Brain microvascular endothelial cell (primary cell): ENCODE results near the gene DSG4.

ENCODE experiments used
- DNase-seq: peaks from one replicate; pipeline ENCODE4 v3.0.0-alpha.2; 2020
- H3K27ac ChIP-seq: fragments of 250-450 bp; sonication (Bioruptor Pico); 2 replicates; pipeline ENCODE4 v1.5.1; 2020; ENCODE audit warnings: mild to moderate bottlenecking, moderate library complexity
- H3K27me3 ChIP-seq: fragments of 250-450 bp; sonication (Bioruptor Pico); replicated peaks from 2 replicates; pipeline ENCODE4 v1.5.1; 2020; ENCODE audit warnings: mild to moderate bottlenecking
- H3K36me3 ChIP-seq: fragments of 250-450 bp; sonication (Bioruptor Pico); replicated peaks from 2 replicates; pipeline ENCODE4 v1.5.1; 2020; ENCODE audit warnings: mild to moderate bottlenecking
- H3K4me3 ChIP-seq: 2 replicates; pipeline ENCODE4 v1.5.1; 2011; ENCODE audit warnings: low read depth, mild to moderate bottlenecking, control low read depth, low read length, moderate library complexity
- in situ Hi-C: cut with HindIII; loops from 2 replicates; pipeline ENCODE4 v1.10.0; 2017; ENCODE audit warnings: low sequenced_read_pairs, low pct_ligation_motif_present
- TF ChIP-seq, protein P1 (sequence below): IDR thresholded peaks from 2 replicates; pipeline ENCODE4 v1.5.1; 2011; ENCODE audit warnings: low read depth, mild to moderate bottlenecking, moderate library complexity, low read length, control low read depth, inconsistent platforms; ENCODE audit errors: missing control alignments

DSG4 gene

GRCh38 chr18:31386741-31387140, 10.2 kb downstream of the DSG4 start:
- TF ChIP-seq, protein P1, sequence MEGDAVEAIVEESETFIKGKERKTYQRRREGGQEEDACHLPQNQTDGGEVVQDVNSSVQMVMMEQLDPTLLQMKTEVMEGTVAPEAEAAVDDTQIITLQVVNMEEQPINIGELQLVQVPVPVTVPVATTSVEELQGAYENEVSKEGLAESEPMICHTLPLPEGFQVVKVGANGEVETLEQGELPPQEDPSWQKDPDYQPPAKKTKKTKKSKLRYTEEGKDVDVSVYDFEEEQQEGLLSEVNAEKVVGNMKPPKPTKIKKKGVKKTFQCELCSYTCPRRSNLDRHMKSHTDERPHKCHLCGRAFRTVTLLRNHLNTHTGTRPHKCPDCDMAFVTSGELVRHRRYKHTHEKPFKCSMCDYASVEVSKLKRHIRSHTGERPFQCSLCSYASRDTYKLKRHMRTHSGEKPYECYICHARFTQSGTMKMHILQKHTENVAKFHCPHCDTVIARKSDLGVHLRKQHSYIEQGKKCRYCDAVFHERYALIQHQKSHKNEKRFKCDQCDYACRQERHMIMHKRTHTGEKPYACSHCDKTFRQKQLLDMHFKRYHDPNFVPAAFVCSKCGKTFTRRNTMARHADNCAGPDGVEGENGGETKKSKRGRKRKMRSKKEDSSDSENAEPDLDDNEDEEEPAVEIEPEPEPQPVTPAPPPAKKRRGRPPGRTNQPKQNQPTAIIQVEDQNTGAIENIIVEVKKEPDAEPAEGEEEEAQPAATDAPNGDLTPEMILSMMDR, result no peak
- in situ Hi-C loops, result no loop called here

DNA sequence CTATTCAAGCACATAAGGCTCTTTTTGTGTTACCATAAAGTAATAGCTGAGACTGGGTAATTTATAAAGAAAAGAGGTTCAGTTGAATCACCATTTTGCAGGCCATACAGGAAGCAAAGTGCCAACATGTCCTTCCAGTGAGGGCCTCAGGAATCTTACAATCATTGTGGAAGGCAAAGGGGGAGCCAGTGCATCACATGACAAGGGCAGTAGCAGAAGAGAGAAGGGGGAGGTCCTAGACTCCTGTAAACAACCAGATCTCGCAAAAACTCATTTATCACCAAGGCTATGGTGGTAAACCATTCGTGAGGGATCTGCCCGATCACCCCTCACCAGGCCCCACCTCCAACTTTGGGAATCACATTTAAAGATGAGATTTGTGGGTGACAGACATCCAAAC, 16.7 kb downstream of the DSG4 start:
- Histone ChIP-seq H3K27ac (no peak overlapping the region), H3K4me3 (no peak overlapping the region), H3K27me3 (no peaks in the 10 kb centered on the region), H3K36me3 (no peaks in the 10 kb centered on the region)
- in situ Hi-C loops, result no loop called here
- TF ChIP-seq, protein P1, result no peak
- no peak for DNase-seq

More at GRCh38 chr18:31386741-31387140, 10.2 kb downstream of the DSG4 start:
- Histone ChIP-seq H3K4me3 (no peak overlapping the region), H3K36me3 (no peaks in the 10 kb centered on the region), H3K27ac (no peak overlapping the region), H3K27me3 (no peaks in the 10 kb centered on the region)
- DNase-seq, result no peak

GRCh38 chr18:31396796-31397612, 20.4 kb downstream of the DSG4 start:
- TF ChIP-seq, protein P1, result no peak
- Histone ChIP-seq H3K27ac (no peak overlapping the region), H3K4me3 (no peak overlapping the region), H3K36me3 (no peaks in the 10 kb centered on the region), H3K27me3 (no peaks in the 10 kb centered on the region)
- in situ Hi-C loops, result no loop called here
- DNase-seq, result no peak

GRCh38 chr18:31398191-31398590, 21.6 kb downstream of the DSG4 start:
- in situ Hi-C loops, result no loop called here

GRCh38 chr18:31399306-31400032, 22.9 kb downstream of the DSG4 start:
- Histone ChIP-seq H3K36me3 (no peaks in the 10 kb centered on the region), H3K27ac (no peak overlapping the region), H3K4me3 (no peak overlapping the region), H3K27me3 (no peaks in the 10 kb centered on the region)
- in situ Hi-C loops, result no loop called here
- TF ChIP-seq, protein P1, result no peak
- DNase-seq, result peak; percentile 7

More at GRCh38 chr18:31398191-31398590, 21.6 kb downstream of the DSG4 start:
- DNase-seq, result peak; percentile 6
- Histone ChIP-seq H3K27ac (no peak overlapping the region), H3K36me3 (no peaks in the 10 kb centered on the region), H3K4me3 (no peak overlapping the region), H3K27me3 (no peaks in the 10 kb centered on the region)
- TF ChIP-seq, protein P1, result no peak
